GM21381 (cell line): ENCODE measurements around the gene KCNMA1.

Experiments
- ATAC-seq: cut with Tn5 transposase; IDR thresholded peaks from one replicate; pipeline ENCODE4 v1.9.1; 2021; ENCODE audit warnings: mild to moderate bottlenecking, moderate library complexity; ENCODE audit not compliant: unreplicated experiment

Gene KCNMA1

GRCh38 chr10:77261146-77261545 is 376.5 kb downstream of the KCNMA1 start:
- ATAC-seq: no peak

DNA sequence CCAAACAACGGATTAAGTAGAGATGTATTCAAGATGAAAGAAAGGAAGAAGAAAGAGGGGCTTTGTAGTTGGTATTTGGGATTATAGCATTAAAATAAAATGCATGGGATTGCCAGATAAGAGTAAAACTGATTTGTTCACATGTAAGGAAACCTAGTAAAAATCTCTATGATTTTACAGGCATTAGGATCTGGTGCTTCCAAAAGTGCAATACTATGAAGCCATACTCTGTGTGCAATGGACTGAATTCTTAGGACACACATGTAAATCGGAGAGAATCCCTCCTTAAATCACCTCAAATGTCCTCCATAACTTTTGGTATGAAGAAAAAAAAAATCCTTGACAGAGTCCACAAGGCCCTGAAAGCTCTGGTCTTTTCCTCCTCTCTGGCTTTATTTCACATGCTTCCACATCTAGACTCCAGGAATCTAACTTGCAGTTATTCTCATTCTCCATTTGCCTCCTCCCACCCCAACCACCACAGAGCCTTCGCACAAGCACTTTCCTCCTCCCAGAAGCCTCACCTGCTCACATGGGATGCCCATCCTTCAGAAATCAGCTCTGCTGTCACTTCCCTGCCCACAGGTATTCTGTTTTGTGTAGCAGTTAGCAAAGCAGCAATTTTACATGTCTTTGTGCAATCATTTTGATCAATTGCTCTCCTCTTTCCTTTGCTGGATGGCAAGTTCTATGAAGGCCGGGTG is 378.3 kb downstream of the KCNMA1 start:
- ATAC-seq: no peak

- no peak for ATAC-seq
Measured at GRCh38 chr10:77256346-77256745, 381.3 kb downstream of the KCNMA1 start.

- ATAC-seq: no peak
Measured at GRCh38 chr10:77253556-77254064, 384.0 kb downstream of the KCNMA1 start.

DNA sequence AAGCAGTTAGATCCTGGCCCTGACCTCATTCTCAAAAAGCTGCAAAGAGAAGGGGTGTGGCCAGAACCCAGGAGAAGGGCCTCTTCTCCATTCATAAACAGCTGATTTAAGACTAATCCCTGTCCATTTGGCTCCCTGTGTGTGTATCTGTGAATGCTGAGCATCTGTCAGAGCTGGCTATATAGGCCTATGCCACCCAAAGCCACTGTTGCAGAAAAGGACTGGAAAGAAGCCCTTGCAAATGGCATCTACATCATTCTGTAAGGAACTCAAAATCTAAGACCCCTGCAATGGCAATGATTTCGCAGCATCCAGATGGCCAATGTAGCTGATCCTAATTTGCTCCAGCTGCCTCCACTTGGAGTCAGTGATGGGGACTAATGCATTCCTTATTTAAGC is 384.5 kb downstream of the KCNMA1 start:
- ATAC-seq: no peak

DNA sequence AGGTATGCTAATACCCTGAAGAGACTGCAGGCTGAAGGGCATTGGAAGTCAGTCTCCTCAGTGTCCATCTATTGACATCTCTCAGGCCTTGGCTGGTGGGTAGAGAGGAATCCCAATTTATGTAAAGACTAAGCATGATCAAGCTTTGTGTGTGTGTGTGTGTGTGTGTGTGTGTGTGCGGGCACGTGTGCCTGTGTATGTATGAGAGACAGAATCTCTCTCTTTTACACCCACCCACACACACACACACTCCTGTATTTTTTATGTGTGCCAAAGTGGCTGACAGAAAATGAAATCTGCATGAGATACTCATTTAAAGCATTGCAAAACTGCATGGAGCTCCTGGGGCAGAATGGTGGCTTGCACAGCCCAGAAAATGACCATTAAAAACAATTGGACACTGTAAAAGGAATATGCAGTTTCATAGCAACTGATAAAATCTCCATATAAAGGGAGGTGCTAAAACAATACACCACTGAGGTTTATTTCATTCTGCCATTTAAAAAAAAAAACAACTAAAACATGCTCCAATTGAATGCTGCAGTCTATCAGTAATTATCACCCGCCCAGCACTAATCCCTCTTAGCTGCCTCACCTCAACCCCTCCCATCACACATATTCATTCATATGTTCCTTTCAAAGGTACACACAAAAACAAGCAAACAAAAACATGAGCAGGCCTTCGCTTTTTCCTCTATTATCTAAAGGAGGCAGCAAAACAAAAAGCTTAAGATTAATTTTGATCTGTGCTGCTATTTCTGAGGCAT is 385.0 kb downstream of the KCNMA1 start:
- ATAC-seq: no peak

GRCh38 chr10:77251297-77252013 is 386.2 kb downstream of the KCNMA1 start:
- no peak for ATAC-seq

- ATAC-seq: no peak
Measured at GRCh38 chr10:77249901-77250459, 387.6 kb downstream of the KCNMA1 start.

- no peak for ATAC-seq
Measured at GRCh38 chr10:77248104-77248790, 389.4 kb downstream of the KCNMA1 start.

DNA sequence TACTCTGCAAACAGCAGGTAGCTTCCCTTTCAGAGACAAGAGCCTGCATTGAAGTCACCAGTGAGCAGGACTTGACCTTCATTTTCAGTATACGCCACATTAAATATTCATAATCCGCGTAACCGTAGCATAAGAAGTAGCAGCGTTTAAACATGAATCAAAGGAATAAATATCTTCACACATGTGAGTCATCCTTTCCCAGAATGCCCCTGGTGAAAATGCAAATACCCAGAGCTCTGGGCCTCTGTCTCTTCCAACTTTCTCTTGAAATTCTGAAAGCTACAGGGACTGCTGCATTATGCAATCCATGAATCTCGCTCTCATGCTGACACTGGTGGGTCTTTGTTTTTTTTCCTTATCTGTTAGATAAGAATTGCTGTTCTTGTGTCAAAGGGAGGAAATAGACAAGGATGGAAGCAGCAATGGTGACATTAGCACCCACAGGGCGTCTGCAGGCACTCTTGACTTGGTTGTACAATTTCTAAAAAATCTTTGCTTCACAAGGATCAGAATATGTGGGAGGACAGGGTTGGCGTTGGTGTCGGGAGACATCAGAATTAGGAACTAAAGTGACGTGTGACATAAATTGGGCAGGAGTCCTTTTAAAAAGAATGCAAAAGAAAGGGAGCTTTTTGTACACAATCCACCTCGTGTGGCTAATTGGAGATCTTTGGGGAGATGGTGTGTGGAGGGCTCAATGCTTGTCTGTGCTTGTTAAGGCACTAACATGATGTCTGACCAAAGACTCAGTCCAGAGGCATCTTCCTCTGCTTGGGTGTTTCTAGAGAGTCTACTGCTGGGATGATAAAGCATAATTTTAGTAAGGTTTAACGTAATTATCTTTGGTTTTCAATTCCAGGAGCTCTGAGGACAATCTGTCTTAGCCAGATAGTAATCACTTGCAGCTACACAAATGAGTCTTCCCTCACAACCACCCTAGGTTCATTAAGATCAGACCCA is 390.3 kb downstream of the KCNMA1 start:
- no peak for ATAC-seq

GRCh38 chr10:77245953-77246352 is 391.7 kb downstream of the KCNMA1 start:
- no peak for ATAC-seq

DNA sequence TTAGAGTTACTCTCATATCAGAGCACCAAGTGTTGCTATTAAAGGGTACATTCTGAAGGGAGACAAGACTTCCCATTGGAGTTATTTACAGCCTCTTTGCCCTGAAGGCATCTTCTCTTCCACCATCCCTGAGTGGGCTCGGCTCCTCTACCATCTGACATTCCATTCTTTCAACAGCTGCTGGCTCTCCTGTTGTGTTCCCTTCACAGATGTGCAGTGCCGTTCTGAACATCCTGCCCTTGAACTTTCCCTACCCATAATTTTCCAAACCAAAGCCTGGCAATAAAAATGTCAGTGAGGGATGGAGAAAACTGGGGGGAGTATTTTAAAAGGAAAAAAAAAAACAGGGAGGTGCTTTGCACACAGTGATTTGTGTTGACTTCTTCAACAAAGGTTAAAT is 392.9 kb downstream of the KCNMA1 start:
- no peak for ATAC-seq

DNA sequence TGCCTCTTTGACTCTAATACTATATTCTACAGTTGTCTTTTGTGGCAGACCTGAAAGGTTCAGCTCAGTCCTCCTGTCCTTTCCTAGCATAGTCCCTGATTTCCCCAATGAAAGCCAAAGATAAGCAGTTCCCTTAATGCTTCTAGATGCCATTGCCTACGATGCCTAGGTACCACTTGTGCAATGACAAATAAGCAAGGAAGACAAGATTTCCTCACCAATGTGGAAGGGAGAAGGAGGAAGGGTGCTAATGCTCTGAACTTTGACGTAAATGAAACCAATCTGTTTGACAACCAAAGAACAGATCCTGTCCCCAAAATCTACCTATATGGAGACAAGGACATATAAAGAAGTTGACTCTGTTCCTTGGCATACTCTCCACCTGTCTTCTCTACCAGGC is 393.3 kb downstream of the KCNMA1 start:
- no peak for ATAC-seq

- ATAC-seq: no peak
Measured at GRCh38 chr10:77241350-77241725, 396.3 kb downstream of the KCNMA1 start.

DNA sequence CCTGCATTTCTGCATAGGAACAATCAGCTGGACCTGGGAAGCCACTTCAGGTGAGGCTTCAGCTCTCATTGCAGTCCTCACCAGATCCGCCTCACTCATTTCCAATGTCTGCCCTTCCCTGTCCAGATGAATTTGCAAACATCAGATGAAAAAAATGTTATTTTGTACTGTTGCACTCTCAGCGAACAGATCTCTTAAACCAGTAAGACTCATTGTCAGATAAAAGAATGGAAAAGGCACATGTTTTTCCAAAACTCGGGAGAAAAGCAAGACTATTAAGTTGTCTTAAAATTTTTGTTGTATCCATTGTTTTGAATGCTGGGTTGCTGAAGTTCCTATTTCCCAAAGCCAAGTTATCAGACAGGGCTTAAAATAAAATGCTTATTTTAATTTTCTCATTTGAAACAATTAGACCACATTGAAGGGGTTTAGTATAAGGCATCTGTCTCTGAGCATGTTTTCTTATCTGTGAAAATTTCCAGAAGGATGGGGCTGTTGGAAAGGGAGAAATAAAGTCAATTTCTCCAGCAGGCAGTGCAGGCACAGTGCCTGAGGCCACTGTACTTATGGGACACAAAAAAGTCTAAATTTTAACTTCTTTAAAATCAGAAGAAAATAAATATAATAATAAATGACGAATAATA is 396.8 kb downstream of the KCNMA1 start:
- ATAC-seq: no peak

DNA sequence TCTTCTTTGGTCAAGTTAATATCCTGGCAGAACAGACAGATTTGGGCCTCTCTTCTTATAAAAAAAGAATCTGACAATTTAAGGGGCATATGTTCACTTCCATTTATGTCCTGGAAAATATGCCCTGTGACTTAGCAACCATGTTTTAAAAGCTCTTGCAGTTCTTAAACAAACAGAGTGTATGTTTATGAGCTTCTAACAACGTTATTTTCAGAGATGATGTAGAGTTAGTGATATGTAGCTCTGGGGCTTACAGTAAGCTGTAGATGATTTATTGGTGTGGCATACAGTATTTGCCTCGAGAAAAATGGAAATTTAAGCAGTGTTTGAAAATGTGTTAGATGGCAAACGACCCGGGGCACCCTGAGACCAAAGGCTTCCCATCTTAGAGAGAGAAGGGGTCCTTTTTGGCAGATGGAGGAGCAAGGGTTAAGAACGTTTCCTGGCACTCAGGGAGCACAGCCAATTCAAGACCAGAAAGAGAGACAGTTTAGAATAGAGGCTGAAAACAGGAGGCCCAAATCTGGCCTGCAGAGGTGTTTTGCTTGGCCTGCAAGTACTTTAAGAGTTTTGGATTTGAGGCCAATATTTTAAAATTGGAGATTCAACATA is 397.5 kb downstream of the KCNMA1 start:
- no peak for ATAC-seq

DNA sequence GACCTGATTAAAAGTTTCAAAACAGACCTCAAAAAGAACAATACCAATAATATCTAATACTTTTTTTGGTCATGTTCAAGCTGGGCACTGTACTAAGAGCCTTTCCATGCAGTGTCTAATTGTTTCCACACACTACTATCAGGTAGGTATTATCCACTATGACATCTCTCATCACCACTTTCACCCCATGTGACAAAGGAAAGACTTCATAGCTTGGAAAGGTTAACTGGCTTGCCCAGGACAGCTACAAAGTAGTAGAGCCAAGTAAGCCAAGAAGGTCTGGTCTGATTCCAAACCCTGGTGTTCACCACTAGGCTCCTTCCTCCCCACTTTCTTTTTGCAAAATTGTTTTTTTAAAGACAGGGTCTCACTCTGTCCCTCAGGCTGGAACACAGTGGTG is 400.5 kb downstream of the KCNMA1 start:
- no peak for ATAC-seq

DNA sequence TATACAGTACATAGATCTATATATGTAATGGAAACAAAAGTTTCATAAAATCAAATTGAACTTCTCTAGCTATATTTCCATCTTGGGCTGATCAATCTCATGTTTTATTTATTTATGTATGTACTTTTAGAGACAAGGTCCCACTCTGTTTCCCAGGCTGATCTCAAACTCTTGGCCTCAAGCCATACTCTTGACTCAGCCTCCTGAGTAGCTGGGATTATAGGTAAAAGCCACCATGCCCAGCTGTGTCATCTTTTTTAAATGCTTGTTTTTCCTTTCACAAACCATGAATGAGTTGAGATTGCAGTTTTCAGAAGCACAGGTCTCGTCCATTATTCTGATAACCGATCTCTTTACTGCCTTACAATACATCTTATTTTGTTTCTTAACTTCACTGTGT is 400.9 kb downstream of the KCNMA1 start:
- ATAC-seq: no peak

DNA sequence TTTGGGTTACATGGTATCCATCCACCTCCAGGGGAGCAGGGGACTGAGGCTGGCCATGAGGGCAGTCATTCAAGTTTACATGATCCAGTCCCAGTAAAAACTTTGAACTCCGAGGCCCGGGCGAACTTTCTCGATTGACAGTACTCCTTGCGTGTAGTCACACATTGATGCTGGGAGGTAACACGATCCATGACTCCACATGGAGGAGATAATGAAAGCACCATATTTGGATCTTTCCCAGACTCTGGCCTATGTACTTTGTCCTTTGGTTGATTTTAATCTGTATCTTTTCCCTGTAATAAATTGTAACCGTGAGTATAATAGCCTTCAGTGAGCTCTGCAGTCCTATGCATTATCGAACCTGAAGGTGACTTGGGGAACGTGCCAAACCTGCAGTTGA is 401.6 kb downstream of the KCNMA1 start:
- ATAC-seq: no peak
